Panc1 (cell line): Measurements from ENCODE around the gene SFTA2. TPM values are rescaled to one million over a fixed set of nuclear protein-coding genes. Genes with fewer than 3 reads are reported as not detected.

Experiments used
- ATAC-seq: fragments of 200-7000 bp; cut with Tn5 transposase; 2 replicates; pipeline ENCODE4 v1.9.1; 2020; ENCODE audit warnings: mild to moderate bottlenecking, moderate library complexity
- Bru-seq: library from RNA; stranded (reverse); fragments of 400-500 nt; gene quantifications from one replicate; lab custom pipeline; 2021; lab: Mats Ljungman, UMichigan
- BruChase-seq, 2 experiments: library from RNA; stranded (reverse); fragments of 400-500 nt; gene quantifications; one replicate each; lab custom pipeline; 2021; lab: Mats Ljungman, UMichigan
- BruUV-seq: library from RNA; stranded (reverse); fragments of 400-500 nt; replicated peaks from 2 replicates; lab custom pipeline; 2021; lab: Mats Ljungman, UMichigan
- CTCF ChIA-PET: fragments of 300-600 bp; sonication (Branson Sonifier 250); formaldehyde crosslinking; loops from one replicate; lab custom pipeline; 2022; ENCODE audit warnings: antibody characterized with exemption; lab: Charles Lee
- POLR2A ChIA-PET: fragments of 300-600 bp; sonication (Branson Sonifier 250); formaldehyde crosslinking; loops from one replicate; lab custom pipeline; 2022; ENCODE audit warnings: antibody characterized with exemption; lab: Charles Lee
- DNase-seq: peaks from one replicate; pipeline ENCODE4 v3.0.0-alpha.2; 2010; ENCODE audit warnings: low read depth, low spot score
- H3K27ac ChIP-seq: 2 replicates; pipeline ENCODE4 v1.5.1; 2011; ENCODE audit warnings: mild to moderate bottlenecking, low read length, inconsistent platforms
- H3K27me3 ChIP-seq: fragments of 200-500 bp; sonication (Bioruptor generic); 2 replicates; pipeline ENCODE4 v1.6.0; 2014; ENCODE audit warnings: low read length, inconsistent platforms; ENCODE audit not compliant: control insufficient read depth, insufficient read depth
- H3K36me3 ChIP-seq: fragments of 200-500 bp; sonication (Bioruptor generic); 2 replicates; pipeline ENCODE4 v1.5.1; 2014; ENCODE audit warnings: inconsistent platforms, mild to moderate bottlenecking, low read length, moderate library complexity; ENCODE audit not compliant: control insufficient read depth, insufficient read depth
- H3K4me1 ChIP-seq: 2 replicates; pipeline ENCODE4 v1.5.1; 2011; ENCODE audit warnings: inconsistent platforms, mild to moderate bottlenecking, low read length, moderate library complexity; ENCODE audit not compliant: control insufficient read depth, insufficient read depth
- H3K4me3 ChIP-seq, 2 experiments: 2 replicates each; pipeline ENCODE4 v1.5.1; 2011 to 2012; ENCODE audit warnings: low read depth in 2 of 2, low read length in 2 of 2, mild to moderate bottlenecking in 2 of 2, inconsistent platforms in 1 of 2, moderate library complexity in 1 of 2
- H3K9me3 ChIP-seq: fragments of 200-500 bp; sonication (Bioruptor generic); 2 replicates; pipeline ENCODE4 v1.5.1; 2014; ENCODE audit warnings: low read depth, mild to moderate bottlenecking, inconsistent platforms, low read length, moderate library complexity; ENCODE audit not compliant: control insufficient read depth, insufficient read depth
- POLR2AphosphoS5 ChIP-seq: IDR thresholded peaks from 2 replicates; pipeline ENCODE4 v1.6.1; 2012; ENCODE audit warnings: mild to moderate bottlenecking, low read depth, low read length, moderate library complexity
- SIN3A ChIP-seq: IDR thresholded peaks from 2 replicates; pipeline ENCODE4 v1.6.1; 2012; ENCODE audit warnings: low read depth, mild to moderate bottlenecking, low read length, moderate library complexity, borderline replicate concordance; ENCODE audit not compliant: insufficient read depth
- TCF7L2 ChIP-seq: IDR thresholded peaks from 2 replicates; pipeline ENCODE4 v1.6.1; 2011; ENCODE audit warnings: mild to moderate bottlenecking, low read depth, low read length, inconsistent platforms
- in situ Hi-C: cut with HindIII; loops from 2 replicates; pipeline ENCODE4 v1.10.0; 2016; ENCODE audit warnings: low sequenced_read_pairs, low pct_unique_long_range_greater_than_20kb
- intact Hi-C: fragments of 100-400 bp; cut with micrococcal nuclease; formaldehyde crosslinking; loops from one replicate; pipeline ENCODE4 v1.10.0; 2022; ENCODE audit not compliant: unreplicated experiment
- long read RNA-seq: library from polyadenylated mRNA; unstranded; transcript quantifications from one replicate; pipeline ENCODE4 v2.0.0, GENCODE V29; 2021; ENCODE audit not compliant: unreplicated experiment
- polyA plus RNA-seq: library from polyadenylated mRNA; unstranded; fragments of >200 nt; gene quantifications from one replicate; pipeline ENCODE4 v1.2.1, GENCODE V29; 2012; ENCODE audit warnings: missing spikeins; ENCODE audit not compliant: insufficient read length
- total RNA-seq: library from RNA; stranded (reverse); gene quantifications from one replicate; pipeline ENCODE4 v1.2.1, GENCODE V29; 2021; ENCODE audit not compliant: unreplicated experiment
- TF ChIP-seq, protein P1 (sequence below), 2 experiments: IDR thresholded peaks; 2 replicates each; pipeline ENCODE4 v1.6.1; 2011 to 2012; ENCODE audit warnings: low read depth in 2 of 2, control low read depth in 1 of 2, low read length in 1 of 2, mild to moderate bottlenecking in 1 of 2, moderate library complexity in 1 of 2; ENCODE audit not compliant: insufficient read depth in 1 of 2
- TF ChIP-seq, protein P2 (sequence below): fragments of 450-650 bp; IDR thresholded peaks from 2 replicates; pipeline ENCODE4 v1.5.1; 2017; ENCODE audit warnings: mild to moderate bottlenecking

Gene SFTA2
- total RNA-seq: not detected
- not detected for polyA plus RNA-seq
- Bru-seq, nascent RNA: percentile 3 among the genes with signal in this experiment
- BruChase-seq, experiment 1, labeled RNA remaining after a 2-hour chase: percentile 9 among the genes with signal in this experiment
- BruChase-seq, experiment 2, labeled RNA remaining after a 6-hour chase: percentile 6 among the genes with signal in this experiment
- long read RNA-seq: 0 reads

DNA sequence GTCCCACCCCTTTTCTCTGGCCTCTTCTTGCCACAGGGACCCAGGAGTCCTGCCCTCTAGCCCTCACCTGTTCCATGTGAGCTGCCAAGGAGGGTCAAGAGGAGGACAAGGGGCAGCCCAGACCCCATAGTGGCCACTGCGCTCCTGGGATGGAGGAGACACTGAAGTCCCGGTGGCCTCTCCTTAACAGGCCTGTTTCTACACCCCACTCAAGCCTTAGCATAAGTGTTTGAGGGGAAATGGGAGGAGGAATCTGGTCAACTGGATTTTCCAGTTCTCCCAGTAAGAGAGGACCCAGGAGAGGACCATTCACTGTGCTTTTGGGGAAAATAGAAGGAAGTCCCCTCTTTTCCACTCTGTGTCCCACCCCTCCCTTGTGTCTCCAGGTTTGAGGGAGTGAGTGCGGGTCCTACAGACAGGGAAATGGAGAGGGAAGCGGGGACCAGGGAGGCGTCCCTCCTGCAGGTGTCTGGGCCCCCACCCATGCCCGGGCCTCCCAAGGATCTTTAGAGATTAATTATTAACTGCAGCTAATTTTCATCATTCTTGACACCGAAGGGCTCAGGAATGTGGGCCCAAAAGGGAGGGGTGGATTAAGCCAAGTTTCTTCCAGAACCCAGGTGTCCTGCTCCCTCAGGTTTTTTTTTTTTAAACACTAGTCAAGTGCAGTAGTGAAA is at the start of gene SFTA2:
TSS of gene SFTA2 (minus strand) at position 202 of the 677 bp plus-strand sequence. CDS start at position 128, 74 bp downstream.
- in situ Hi-C loops: no loop called here
- H3K27ac ChIP-seq: no peak within 1 kb of the TSS
- POLR2A ChIA-PET: no interaction called here
- BruUV-seq: no TSS peak
- intact Hi-C loops: loop anchor here (5.0 kb wide), 1 partner anchor 140 kb away; no protein-coding TSS in a partner anchor
- H3K4me3 ChIP-seq: no peak within 1 kb of the TSS
- no peaks in the 10 kb centered on the region for H3K4me1 ChIP-seq
- H3K27me3 ChIP-seq: no peaks in the 10 kb centered on the region
- 0 out of 2 replicates have a peak, but pooled peaks cover 3% of the 10 kb centered on the region for H3K9me3 ChIP-seq
- no peaks in the 10 kb centered on the region for H3K36me3 ChIP-seq
- TF ChIP-seq, protein P1, sequence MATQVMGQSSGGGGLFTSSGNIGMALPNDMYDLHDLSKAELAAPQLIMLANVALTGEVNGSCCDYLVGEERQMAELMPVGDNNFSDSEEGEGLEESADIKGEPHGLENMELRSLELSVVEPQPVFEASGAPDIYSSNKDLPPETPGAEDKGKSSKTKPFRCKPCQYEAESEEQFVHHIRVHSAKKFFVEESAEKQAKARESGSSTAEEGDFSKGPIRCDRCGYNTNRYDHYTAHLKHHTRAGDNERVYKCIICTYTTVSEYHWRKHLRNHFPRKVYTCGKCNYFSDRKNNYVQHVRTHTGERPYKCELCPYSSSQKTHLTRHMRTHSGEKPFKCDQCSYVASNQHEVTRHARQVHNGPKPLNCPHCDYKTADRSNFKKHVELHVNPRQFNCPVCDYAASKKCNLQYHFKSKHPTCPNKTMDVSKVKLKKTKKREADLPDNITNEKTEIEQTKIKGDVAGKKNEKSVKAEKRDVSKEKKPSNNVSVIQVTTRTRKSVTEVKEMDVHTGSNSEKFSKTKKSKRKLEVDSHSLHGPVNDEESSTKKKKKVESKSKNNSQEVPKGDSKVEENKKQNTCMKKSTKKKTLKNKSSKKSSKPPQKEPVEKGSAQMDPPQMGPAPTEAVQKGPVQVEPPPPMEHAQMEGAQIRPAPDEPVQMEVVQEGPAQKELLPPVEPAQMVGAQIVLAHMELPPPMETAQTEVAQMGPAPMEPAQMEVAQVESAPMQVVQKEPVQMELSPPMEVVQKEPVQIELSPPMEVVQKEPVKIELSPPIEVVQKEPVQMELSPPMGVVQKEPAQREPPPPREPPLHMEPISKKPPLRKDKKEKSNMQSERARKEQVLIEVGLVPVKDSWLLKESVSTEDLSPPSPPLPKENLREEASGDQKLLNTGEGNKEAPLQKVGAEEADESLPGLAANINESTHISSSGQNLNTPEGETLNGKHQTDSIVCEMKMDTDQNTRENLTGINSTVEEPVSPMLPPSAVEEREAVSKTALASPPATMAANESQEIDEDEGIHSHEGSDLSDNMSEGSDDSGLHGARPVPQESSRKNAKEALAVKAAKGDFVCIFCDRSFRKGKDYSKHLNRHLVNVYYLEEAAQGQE (IDR thresholded peaks at IDR 0.05; ENCODE audit: insufficient read depth in 1 of 2, low read depth in 2 of 2, low read length in 1 of 2): no peak
- TF ChIP-seq SIN3A (no peak), POLR2AphosphoS5 (no peak), TCF7L2 (no peak)
- TF ChIP-seq, protein P2, sequence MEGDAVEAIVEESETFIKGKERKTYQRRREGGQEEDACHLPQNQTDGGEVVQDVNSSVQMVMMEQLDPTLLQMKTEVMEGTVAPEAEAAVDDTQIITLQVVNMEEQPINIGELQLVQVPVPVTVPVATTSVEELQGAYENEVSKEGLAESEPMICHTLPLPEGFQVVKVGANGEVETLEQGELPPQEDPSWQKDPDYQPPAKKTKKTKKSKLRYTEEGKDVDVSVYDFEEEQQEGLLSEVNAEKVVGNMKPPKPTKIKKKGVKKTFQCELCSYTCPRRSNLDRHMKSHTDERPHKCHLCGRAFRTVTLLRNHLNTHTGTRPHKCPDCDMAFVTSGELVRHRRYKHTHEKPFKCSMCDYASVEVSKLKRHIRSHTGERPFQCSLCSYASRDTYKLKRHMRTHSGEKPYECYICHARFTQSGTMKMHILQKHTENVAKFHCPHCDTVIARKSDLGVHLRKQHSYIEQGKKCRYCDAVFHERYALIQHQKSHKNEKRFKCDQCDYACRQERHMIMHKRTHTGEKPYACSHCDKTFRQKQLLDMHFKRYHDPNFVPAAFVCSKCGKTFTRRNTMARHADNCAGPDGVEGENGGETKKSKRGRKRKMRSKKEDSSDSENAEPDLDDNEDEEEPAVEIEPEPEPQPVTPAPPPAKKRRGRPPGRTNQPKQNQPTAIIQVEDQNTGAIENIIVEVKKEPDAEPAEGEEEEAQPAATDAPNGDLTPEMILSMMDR: no peak
- CTCF ChIA-PET: interaction anchor here (0.6 kb wide), 2 partner anchors 11 to 423 kb away, joined by 3 to 5 read pairs; no protein-coding TSS in a partner anchor
- no peak for ATAC-seq
- DNase-seq: no peak

DNA sequence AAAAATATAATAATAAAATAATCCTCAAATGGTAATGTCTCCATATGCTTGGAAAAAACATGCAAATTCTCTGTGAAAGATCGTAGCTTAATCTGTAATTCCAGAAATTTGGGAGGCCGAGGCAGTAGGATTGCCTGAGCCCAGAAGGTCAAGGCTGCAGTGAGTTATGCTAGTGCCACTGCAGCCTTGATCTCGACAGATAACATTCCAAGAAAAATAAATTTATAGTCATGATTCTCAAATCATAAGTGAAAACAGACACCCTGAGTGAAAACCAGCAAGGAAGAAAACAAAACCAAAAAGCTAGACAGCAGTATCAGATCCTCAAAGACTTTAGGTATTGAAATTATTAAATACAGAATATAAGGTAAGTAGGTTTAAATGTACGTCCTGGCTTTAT is 47.7 kb upstream of the SFTA2 start:
- H3K27me3 ChIP-seq: peaks cover 2% of the 10 kb centered on the region; the same call in 1 of the 2 replicates
- 0 out of 2 replicates have a peak, but pooled peaks cover 4% of the 10 kb centered on the region for H3K4me1 ChIP-seq
- no peaks in the 10 kb centered on the region for H3K36me3 ChIP-seq
- BruUV-seq: no TSS peak
- DNase-seq (no peak), ATAC-seq (no peak)
- H3K4me3 ChIP-seq: no peak overlapping the region
- in situ Hi-C loops (no loop called here), intact Hi-C loops (no loop called here)
- ChIA-PET CTCF (no interaction called here), POLR2A (no interaction called here)
- TF ChIP-seq, protein P1 (IDR thresholded peaks at IDR 0.05; ENCODE audit: insufficient read depth in 1 of 2, low read depth in 2 of 2, low read length in 1 of 2): no peak
- TF ChIP-seq, protein P2: no peak
- TF ChIP-seq POLR2AphosphoS5: no peak
- TF ChIP-seq SIN3A: no peak
- TF ChIP-seq TCF7L2: no peak
- H3K27ac ChIP-seq: no peak overlapping the region
- H3K9me3 ChIP-seq: no peaks in the 10 kb centered on the region
